NCI-H2227 treated with DMSO at 0.1 percent for 48 hours (cell line): ENCODE measurements around the gene TMEM204.

Source experiments
- DNase-seq: peaks from one replicate; lab custom pipeline; 2025; lab: John Stamatoyannopoulos, UW

TMEM204 gene

GRCh38 chr16:1557576-1557975, 24.1 kb downstream of the TMEM204 start:
- DNase-seq: no peak

DNA sequence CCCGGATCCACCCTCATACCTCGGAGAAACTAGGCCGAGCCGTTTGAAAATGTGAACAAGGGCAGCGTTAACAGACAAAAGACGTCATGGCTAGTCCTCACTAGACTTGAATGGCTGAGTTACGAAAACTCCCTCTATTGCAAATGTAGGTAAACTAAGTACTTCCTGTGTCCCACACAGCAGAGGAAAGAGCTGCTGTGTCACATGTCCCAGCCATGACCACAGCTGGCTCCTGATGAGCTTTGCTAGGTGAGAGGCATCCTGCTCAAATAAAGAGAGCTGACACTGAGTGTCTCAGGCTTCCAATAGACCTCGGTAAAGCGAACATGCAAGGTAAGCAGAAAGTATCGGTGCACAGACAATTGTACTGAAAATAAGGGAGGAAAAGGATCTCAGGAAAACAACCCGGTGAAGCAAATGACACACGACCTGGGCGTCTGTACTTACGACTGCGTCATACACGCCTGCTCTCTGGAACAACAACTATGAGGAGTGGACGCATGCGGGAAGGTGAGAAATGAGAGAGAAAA, 26.0 kb downstream of the TMEM204 start:
- DNase-seq: no peak

- no peak for DNase-seq
Observed at GRCh38 chr16:1560153-1560552, 26.7 kb downstream of the TMEM204 start.

DNA sequence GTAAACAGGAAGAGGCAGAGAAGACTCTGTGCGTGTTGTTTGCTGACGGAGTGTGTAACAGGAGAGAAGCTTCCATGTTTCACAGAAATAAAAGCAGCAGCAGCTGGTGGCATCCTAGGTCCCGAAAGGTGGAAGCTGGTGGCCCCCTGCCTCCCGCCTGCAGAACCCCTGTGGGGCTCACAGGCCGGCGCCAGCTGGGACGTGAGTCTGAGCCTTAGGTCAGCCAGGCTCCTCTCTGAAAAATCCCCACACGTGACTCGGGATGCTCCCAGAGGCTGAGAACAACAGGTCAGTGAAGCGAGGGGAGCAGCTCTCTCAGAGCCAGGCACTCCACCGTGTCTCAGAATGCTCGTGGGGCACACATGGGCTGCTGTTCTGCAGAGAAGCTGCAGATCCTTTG, 27.4 kb downstream of the TMEM204 start:
- no peak for DNase-seq

DNA sequence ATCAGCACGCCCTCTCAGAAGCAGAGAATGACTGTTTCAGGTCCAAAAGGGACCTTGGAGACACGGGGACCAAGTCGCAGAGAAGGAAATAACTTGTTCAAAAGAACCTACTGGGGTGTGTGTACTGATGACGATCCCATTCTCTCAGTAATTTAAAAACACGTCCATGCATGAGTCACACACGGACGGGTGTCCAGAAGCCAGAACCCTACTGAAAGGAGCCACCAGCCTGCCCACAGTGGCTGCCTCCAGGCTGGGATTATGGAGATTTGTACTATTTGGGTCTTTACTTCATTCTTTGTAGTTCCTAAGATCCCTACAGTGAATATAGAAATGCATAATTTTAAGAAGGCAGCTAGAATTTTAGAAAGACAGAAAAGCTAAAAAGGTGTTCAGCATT, 27.8 kb downstream of the TMEM204 start:
- no peak for DNase-seq

DNA sequence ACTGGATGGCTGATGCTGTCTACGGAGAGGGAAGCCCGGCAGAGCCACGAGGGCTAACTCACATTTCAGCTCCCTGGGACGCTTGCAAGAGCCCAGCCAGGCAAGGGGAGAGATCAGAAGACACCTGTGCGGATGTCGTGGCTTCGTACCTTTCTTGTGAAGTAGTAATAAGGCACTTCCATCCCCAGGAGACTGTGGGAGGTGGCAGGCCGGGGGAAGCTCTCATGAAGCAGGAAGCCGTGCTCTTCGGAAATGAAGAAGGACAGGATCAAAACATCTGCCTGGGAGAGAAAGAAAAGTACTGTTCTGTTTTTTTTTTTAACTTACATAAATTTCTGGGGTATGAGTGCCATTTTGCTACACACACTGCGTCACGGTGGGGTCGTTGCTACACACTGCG, 28.4 kb downstream of the TMEM204 start:
- no peak for DNase-seq

GRCh38 chr16:1563786-1564185, 30.3 kb downstream of the TMEM204 start:
- no peak for DNase-seq

GRCh38 chr16:1564325-1564724, 30.9 kb downstream of the TMEM204 start:
- no peak for DNase-seq

- no peak for DNase-seq
Observed at GRCh38 chr16:1565083-1565805, 31.8 kb downstream of the TMEM204 start.

DNA sequence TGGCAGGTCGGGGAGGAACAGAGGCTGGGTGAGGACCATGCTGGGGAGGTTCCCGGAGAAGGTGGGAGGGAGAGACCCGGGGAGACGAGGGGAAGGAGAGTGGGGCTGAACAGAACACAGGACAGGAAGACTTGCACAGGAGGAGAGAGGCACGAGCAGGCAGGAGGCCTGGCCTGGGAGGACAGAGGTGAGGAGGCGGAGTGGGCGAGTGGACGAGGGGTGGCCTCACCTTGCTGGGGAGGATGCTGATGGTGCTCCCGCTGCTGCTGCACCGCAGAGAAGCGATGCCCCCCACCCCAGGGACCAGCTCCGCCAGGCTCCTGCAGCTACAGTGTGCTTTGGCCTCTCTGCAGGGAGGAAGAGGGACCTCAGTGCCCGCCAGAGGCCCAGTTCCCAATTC, 34.5 kb downstream of the TMEM204 start:
- no peak for DNase-seq

GRCh38 chr16:1571012-1571671, 37.7 kb downstream of the TMEM204 start:
- DNase-seq: no peak

GRCh38 chr16:1572673-1573072, 39.2 kb downstream of the TMEM204 start:
- DNase-seq: no peak

GRCh38 chr16:1573301-1573700, 39.8 kb downstream of the TMEM204 start:
- no peak for DNase-seq

DNA sequence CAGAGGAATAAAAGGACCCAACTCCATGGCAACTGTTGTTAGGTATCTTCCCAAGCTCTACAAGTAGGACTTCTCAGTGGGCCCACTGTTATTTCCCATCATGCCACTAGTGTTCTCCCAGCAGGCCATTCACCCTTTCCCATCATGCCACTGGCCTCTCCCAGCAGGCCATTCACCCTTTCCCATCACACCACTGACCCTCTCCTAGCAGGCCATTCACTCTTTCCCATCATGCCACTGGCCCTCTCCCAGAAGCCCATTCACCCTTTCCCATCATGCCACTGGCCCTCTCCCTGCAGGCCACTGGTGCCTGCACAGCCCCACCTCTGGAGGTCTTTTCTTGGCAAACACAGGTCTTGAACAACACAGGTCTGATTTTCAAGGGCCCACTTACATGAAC, 42.1 kb downstream of the TMEM204 start:
- DNase-seq: no peak

- DNase-seq: no peak
Observed at GRCh38 chr16:1579214-1579613, 45.7 kb downstream of the TMEM204 start.

GRCh38 chr16:1580256-1580655, 46.8 kb downstream of the TMEM204 start:
- DNase-seq: no peak

DNA sequence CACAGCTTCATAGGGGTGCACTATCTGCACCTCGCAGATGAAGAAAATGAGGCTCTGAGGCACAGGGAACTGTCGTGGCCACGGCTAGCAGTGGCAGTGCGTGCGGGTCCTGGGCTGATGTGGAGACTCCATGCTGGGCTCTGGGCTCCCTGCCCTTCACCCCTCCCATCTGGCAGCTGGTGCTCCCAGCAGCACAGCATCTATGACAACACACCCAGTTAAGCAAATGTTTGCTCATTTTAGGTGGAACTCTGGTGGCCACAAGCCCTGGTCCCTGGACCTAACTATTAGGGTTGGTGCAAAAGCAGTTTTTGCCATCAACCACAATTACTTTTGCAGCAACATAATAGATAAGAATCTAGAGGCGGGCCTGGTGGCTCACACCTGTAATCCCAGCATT, 47.5 kb downstream of the TMEM204 start:
- no peak for DNase-seq

GRCh38 chr16:1581804-1582203, 48.3 kb downstream of the TMEM204 start:
- DNase-seq: no peak

DNA sequence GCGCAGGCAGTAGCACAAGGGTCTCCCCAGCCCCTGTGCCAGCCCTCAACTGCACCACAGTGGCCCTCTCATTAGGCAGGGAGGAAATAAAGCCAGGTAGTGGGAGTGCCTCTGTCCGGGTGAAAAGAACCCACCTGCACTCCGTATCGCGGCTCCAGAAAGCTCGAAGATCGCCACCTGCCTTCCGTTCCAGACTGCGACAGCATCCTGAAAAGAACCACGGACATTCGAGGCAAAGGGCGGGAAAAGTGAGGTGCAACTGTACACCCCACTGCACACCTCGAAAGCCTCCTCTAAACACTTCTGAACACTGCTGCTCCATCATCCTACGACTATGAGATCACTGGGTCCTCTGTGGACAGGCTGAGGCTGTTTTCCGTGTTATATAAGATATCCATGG, 49.7 kb downstream of the TMEM204 start:
- no peak for DNase-seq

GRCh38 chr16:1584926-1585484, 51.5 kb downstream of the TMEM204 start:
- DNase-seq: no peak

GRCh38 chr16:1590366-1590765, 56.9 kb downstream of the TMEM204 start:
- DNase-seq: no peak

GRCh38 chr16:1590930-1591705, 57.7 kb downstream of the TMEM204 start:
- DNase-seq: no peak

- DNase-seq: no peak
Observed at GRCh38 chr16:1592446-1592845, 59.0 kb downstream of the TMEM204 start.
